ENCODE data around the gene PEX5L. TPM values are rescaled to one million over a fixed set of nuclear protein-coding genes. Genes with fewer than 3 reads are reported as not detected.

Gene PEX5L
- total RNA-seq, 3 donors from 2014 or later, result 0.12 to 0.78 (median 0.25) TPM

DNA sequence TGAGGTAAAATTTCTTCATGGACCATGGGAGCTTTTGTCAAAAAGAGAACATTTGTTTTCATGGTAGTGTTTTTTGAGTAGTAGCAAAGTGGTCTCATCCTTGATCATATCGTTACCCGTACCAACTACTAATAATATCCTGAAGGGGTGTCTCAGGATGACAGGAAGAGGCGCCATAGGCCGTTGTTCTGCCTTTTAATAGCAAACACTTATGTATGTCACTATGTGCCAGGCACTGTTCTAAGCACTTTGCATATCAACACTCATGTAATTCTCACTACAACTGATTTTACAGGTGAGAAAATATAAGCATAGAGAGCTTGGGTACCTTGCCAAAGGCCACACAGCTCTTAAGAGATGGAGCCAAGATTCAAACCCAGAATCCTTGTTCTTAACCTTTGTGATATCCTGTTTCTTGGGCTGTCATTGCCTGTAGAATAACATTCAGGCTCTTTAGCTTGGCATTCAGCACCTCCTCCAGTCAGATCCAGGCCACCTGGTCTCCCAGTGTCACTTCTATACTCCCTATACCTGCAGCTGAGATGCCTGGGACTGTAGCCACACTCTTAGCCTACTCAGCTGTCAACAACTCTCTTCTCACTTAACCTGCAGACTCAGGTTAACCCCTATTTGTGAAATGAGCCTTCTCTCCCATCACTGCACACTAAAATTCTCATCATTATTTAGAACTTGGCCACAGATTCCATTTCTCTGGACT, 270.2 kb downstream of the PEX5L start:
- ATAC-seq, result no peak
- TF ChIP-seq, protein P1, sequence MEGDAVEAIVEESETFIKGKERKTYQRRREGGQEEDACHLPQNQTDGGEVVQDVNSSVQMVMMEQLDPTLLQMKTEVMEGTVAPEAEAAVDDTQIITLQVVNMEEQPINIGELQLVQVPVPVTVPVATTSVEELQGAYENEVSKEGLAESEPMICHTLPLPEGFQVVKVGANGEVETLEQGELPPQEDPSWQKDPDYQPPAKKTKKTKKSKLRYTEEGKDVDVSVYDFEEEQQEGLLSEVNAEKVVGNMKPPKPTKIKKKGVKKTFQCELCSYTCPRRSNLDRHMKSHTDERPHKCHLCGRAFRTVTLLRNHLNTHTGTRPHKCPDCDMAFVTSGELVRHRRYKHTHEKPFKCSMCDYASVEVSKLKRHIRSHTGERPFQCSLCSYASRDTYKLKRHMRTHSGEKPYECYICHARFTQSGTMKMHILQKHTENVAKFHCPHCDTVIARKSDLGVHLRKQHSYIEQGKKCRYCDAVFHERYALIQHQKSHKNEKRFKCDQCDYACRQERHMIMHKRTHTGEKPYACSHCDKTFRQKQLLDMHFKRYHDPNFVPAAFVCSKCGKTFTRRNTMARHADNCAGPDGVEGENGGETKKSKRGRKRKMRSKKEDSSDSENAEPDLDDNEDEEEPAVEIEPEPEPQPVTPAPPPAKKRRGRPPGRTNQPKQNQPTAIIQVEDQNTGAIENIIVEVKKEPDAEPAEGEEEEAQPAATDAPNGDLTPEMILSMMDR (IDR thresholded peaks at IDR 0.05), result no peak
- peaks cover 12% of the 10 kb centered on the region for H3K4me1 ChIP-seq (ENCODE audit: low read depth)
- no peaks in the 10 kb centered on the region for H3K9me3 ChIP-seq
- no peaks in the 10 kb centered on the region for H3K36me3 ChIP-seq (ENCODE audit: low read depth)
- DNase-seq, result no peak
- intact Hi-C loops (cut with DNase I, micrococcal nuclease), result no loop called here
- H3K4me3 ChIP-seq, result no peak overlapping the region

- no peaks in the 10 kb centered on the region for H3K36me3 ChIP-seq (ENCODE audit: low read depth)
- intact Hi-C loops (cut with DNase I, micrococcal nuclease), result no loop called here
- no peak for ATAC-seq
Measured at GRCh38 chr3:179765396-179765795, 271.3 kb downstream of the PEX5L start.

DNA sequence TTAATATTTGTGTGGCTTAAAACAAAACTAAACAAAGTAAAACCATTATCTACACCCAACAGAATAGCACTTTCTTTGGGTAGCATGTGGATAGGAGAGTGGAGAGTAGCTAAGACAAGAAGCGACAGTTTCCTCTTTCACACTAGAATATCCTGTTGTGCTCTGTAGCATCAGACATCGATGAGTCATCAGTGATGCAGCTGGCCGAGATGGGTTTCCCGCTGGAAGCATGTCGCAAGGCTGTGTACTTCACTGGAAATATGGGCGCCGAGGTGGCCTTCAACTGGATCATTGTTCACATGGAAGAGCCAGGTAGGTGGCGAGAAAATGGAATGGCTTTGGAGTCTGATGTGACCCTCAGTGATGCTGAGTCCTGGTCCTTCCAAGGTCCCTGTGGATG, 275.8 kb downstream of the PEX5L start:
- H3K4me3 ChIP-seq, result no peak overlapping the region
- no peaks in the 10 kb centered on the region for H3K9me3 ChIP-seq
- no peaks in the 10 kb centered on the region for H3K36me3 ChIP-seq (ENCODE audit: low read depth)
- DNase-seq (no peak), ATAC-seq (no peak)
- no peaks in the 10 kb centered on the region for H3K4me1 ChIP-seq (ENCODE audit: low read depth)
- intact Hi-C loops (cut with DNase I, micrococcal nuclease), result no loop called here
- TF ChIP-seq, protein P1 (IDR thresholded peaks at IDR 0.05), result no peak

More at GRCh38 chr3:179765396-179765795, 271.3 kb downstream of the PEX5L start:
- TF ChIP-seq, protein P1 (IDR thresholded peaks at IDR 0.05), result no peak
- peaks cover 7% of the 10 kb centered on the region for H3K4me1 ChIP-seq (ENCODE audit: low read depth)
- no peaks in the 10 kb centered on the region for H3K9me3 ChIP-seq
- DNase-seq, result no peak
- no peak overlapping the region for H3K4me3 ChIP-seq

GRCh38 chr3:179750720-179751328, 285.9 kb downstream of the PEX5L start:
- TF ChIP-seq, protein P1 (IDR thresholded peaks at IDR 0.05), result no peak
- H3K4me1 ChIP-seq (ENCODE audit: low read depth), result no peaks in the 10 kb centered on the region
- H3K9me3 ChIP-seq, result no peaks in the 10 kb centered on the region
- ATAC-seq (no peak), DNase-seq (no peak)
- no peak overlapping the region for H3K4me3 ChIP-seq
- no peaks in the 10 kb centered on the region for H3K36me3 ChIP-seq (ENCODE audit: low read depth)
- intact Hi-C loops (cut with DNase I, micrococcal nuclease), result no loop called here

GRCh38 chr3:179745716-179746115, 291.0 kb downstream of the PEX5L start:
- Histone ChIP-seq H3K36me3 (ENCODE audit: low read depth) (no peaks in the 10 kb centered on the region), H3K9me3 (no peaks in the 10 kb centered on the region), H3K4me3 (no peak overlapping the region), H3K4me1 (ENCODE audit: low read depth) (no peaks in the 10 kb centered on the region)
- intact Hi-C loops (cut with DNase I, micrococcal nuclease), result no loop called here
- ATAC-seq, result no peak
- TF ChIP-seq, protein P1 (IDR thresholded peaks at IDR 0.05), result no peak
- DNase-seq, result no peak

Measured in mucosa of descending colon (tissue), 3 donors.